GM19467 (cell line): ENCODE measurements around the gene INPP5J.
"Not testable (repeated sequence)": the region's sequence is repeated elsewhere in the genome, so short reads cannot be mapped to it uniquely, and the experiment has no call there.

Experiments used
- ATAC-seq: cut with Tn5 transposase; IDR thresholded peaks from one replicate; pipeline ENCODE4 v1.9.1; 2021; ENCODE audit warnings: mild to moderate bottlenecking, moderate library complexity; ENCODE audit not compliant: unreplicated experiment

INPP5J gene

DNA sequence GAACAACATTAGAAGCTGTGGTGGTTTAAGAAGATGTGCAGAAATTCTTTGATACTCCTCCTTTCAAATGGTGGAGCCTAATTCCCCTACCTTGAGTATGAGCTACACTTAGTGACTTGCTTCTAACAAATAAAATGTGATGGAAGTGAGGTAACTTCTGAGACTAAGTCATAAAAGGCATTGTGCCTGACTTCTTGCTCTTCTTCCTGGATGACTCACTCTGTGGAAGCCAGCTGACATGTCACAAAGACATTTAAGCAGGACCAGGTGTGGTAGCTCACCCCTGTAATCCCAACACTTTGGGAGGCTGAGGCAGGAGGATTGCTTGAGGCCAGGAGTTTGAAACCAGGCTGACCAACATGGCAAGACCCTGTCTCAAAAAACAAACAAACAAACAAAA lies 21.5 kb downstream of the INPP5J start:
- no peak for ATAC-seq

DNA sequence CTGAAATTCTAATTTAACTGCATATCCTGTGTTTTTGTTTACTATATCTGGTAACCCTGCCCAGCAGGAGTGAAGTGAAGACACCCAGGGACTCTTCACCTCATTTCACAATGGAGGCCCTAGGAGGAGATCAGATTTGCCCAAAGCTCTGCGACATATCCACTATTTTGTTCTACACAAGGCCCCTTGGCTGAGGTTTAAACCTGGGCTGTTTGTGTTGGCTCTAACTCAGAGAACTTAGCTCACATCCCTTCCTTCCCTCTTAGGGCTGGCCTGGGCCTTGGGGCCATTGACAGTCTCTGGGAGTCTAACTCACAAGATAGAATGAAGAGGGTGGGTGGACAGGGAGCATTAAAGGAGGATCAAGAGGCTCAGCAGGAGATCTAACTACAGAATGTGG lies 25.7 kb downstream of the INPP5J start:
- no peak for ATAC-seq

- no peak for ATAC-seq
Measured at GRCh38 chr22:31148953-31149627, 26.3 kb downstream of the INPP5J start.

GRCh38 chr22:31150615-31151014 lies 27.8 kb downstream of the INPP5J start:
- no peak for ATAC-seq

GRCh38 chr22:31151872-31152271 lies 29.1 kb downstream of the INPP5J start:
- ATAC-seq = no peak

DNA sequence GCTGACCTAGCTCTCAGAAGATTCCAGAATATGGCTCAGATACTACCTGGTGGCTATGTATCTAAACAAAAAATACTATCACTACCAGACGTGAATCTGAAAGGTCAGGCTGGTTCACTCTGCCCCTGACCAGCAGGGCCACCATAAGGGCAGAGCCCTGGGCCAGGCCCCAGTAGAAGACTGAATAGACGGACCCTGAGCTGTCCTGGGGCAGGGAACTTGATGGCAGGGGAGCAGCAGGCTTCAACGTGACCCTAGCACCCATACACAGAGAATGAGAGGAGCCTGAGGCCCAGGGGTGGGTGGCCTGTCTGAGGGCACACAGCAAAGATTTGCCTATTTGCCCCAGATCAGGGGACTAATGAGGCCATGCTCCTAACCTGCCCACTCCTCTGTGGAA lies 30.6 kb downstream of the INPP5J start:
- no peak for ATAC-seq

DNA sequence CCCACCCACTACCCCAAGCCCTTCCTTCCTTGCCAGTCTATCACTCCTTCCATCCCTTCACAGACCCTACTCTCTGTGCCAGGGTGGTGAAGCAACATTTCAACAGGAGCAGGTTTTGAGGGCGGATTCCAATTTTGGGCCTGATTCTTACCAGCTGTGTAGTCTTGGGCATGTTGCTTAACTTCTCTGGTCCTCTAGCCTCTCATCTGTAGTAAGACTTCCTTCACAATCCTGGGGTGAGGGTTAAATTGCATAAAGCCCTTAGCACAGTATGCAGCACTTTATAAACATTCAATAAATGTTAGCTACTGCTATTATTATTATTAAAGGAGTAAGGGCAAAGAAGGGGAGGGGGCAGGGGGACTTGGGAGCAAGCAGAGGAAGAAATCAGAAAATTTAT lies 32.2 kb downstream of the INPP5J start:
- no peak for ATAC-seq

GRCh38 chr22:31155422-31155821 lies 32.7 kb downstream of the INPP5J start:
- ATAC-seq = no peak

DNA sequence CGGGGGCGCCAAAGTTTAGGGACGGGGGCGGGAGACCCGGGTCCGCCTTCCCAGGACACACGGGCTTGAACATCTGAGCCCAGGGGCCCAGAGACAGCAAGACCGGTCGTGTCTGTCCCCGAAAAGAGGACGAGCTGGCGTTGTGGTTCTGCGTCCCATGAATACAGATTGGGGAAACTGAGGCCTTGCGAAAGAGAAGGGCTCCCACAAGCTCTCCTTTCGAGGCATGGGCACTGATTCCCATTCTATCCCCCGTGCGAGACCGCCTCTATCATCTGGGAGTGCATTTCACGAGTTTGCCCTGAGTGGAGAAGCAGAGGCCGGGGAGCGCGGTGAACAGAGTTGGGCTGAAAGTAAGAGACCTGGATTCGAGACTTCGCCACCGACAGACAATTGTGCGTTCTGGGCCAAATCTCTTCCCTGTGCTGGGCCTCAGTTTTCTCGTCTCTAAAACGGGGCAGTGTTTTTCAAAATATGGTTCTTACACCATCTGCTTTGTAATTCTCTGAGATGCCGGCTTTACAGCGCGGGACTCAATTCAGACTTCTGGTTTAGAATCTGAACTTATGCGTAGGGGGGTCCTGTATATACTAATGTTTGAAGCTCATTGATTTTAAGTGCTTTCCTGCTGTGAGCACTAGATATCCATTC lies 37.7 kb downstream of the INPP5J start:
- ATAC-seq = peak; percentile 13

- no peak for ATAC-seq
Measured at GRCh38 chr22:31161386-31161785, 38.6 kb downstream of the INPP5J start.

GRCh38 chr22:31162015-31162765 lies 39.4 kb downstream of the INPP5J start:
- ATAC-seq = no peak

DNA sequence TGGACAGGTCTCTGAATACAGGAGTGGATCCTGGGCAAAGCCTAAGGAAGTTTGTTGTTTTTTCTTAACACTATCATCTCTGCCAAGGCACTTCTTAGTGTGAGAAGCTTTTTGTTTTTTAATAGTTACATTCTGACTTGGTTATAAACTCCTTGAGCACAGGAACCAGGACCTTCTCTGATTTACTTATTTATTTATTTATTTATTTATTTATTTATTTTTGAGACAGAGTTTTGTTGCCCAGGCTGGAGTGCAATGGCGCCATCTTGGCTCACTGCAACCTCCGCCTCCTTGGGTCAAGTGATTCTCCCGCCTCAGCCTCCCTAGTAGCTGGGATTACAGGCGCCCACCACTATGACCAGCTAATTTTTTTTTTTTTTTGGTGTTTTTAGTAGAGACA lies 48.2 kb downstream of the INPP5J start:
- ATAC-seq = no peak

DNA sequence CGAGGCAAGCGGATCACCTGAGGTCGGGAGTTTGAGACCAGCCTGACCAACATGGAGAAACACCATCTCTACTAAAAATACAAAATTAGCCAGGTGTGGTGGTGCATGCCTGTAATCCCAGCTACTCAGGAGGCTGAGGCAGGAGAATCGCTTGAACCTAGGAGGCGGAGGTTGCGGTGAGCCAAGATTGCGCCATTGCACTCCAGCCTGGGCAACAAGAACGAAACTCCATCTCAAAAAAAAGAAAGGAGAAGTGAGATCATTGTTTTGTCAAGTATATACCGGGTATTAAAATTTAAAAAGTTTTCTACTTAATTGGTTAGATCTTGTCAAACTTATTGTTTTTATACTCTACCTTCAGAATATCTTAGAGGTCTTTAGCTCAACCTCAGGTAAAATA lies 49.0 kb downstream of the INPP5J start:
- ATAC-seq = not testable (repeated sequence)

DNA sequence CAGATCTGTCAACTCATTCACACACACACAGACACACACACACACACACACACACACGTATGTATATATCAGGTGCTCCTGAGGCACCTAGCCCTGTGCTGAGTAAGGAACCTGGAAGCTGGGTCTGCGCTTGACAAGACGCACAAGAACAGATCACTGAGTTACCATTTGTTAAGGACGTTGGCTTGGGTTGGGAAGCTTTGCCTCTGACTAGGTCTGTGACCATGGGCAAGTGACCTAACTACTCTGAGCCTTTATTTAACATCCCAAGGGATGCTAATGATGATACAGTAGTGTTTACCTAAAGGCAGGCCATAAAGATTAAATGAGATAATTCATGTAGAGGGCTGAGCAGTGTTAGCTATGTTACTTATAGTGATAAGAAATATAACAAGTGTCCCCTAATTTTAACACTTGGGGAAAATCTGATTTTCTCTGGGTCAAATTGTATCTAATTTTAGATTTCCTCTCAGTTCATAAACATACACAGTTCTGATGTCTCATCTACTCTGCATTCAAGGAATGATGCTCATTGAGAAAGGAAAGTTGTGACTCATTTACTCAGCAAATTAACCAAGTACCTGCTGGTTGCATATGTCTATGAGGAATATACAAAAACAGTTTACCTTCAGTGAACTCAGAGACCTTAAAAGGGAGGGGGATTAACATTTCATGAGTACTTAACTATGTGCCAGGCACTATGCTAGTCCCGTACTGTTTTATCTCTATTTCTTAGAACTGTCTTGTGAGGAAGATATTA lies 50.8 kb downstream of the INPP5J start:
- ATAC-seq = no peak

- ATAC-seq = no peak
Measured at GRCh38 chr22:31176923-31177322, 54.2 kb downstream of the INPP5J start.

- no peak for ATAC-seq
Measured at GRCh38 chr22:31177420-31178162, 54.8 kb downstream of the INPP5J start.

DNA sequence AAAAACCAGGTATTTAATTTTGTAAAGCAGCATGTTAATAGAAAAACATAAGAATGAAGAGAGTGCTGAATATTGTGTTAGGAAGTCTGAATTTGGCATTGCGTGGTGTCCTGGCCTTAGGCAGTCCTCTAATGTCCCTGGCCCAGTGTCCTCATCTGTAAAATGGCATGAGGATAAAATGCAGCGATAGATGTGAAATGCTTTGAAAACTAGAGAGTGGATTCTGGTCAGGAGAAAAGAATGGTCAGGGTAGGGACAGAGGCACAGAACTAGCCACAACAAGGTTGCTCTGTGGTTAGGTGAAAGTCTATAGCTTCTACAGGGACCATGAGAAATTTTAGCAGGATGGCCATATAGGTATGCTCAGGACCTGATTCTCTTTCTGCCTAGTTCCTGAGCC lies 56.1 kb downstream of the INPP5J start:
- ATAC-seq = no peak

DNA sequence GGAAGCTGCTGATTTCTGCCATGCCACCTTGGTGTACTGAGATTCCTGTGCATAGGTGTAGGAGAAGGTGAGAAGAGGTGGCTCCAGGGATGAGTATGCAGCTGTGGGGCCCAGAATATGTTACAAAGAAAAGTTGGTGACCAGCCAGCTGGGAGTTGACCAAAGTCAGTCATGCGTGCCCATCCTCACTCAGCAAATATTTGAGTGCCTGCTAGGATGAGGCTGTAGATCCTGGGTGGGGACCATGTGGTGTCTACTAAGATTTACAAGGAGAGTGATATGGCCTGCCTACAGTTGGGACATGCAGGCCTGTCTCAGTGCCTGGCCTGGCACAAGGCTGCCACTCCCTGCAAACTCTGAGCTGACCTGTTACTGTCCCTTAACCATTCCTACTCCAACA lies 56.6 kb downstream of the INPP5J start:
- ATAC-seq = no peak

DNA sequence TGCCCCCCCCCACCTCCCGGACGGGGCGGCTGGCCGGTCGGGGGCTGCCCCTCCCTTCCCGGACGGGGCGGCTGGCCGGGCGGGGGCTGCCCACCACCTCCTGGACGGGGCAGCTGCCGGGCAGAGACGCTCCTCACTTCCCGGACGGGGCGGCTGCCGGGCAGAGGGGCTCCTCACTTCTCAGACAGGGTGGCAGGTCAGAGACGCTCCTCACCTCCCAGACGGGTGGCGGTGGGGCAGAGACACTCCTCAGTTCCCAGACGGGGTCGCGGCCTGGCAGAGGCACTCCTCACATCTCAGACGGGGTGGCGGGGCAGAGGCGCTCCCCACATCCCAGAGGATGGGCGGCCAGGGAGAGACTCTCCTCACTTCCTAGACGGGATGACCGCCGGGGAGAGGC lies 61.2 kb downstream of the INPP5J start:
- no peak for ATAC-seq
